GM18526 (cell line): ENCODE data around the gene C10orf88.
A peak's percentile ranks its signal among the peaks of the same experiment; 100 is the strongest.

Source experiments
- POLR2A ChIP-seq: IDR thresholded peaks from 3 replicates; pipeline ENCODE4 v1.6.1; 2011; ENCODE audit not compliant: insufficient read length; ENCODE audit errors: extremely low read depth

C10orf88 gene

GRCh38 chr10:122980209-122981065, 26.4 kb upstream of the C10orf88 start, which contains the start of gene PSTK:
Gene PSTK, plus strand, starts transcription at chr10:122980401. Its CDS starts 79 bp downstream, at chr10:122980480.
- TF ChIP-seq POLR2A, result peak; percentile 65

GRCh38 chr10:122974543-122975064, 20.6 kb upstream of the C10orf88 start:
- no peak for TF ChIP-seq POLR2A

GRCh38 chr10:122974023-122974422, 20.0 kb upstream of the C10orf88 start:
- no peak for TF ChIP-seq POLR2A

- TF ChIP-seq POLR2A, result no peak
Observed at GRCh38 chr10:122968698-122969097, 14.7 kb upstream of the C10orf88 start.

GRCh38 chr10:122966879-122967278, 12.9 kb upstream of the C10orf88 start:
- no peak for TF ChIP-seq POLR2A

- TF ChIP-seq POLR2A, result no peak
Observed at GRCh38 chr10:122962405-122962804, 8.4 kb upstream of the C10orf88 start.

- no peak for TF ChIP-seq POLR2A
Observed at GRCh38 chr10:122957474-122957873, 3.4 kb upstream of the C10orf88 start.

- no peak for TF ChIP-seq POLR2A
Observed at GRCh38 chr10:122955892-122956291, 1.9 kb upstream of the C10orf88 start.

- no peak for TF ChIP-seq POLR2A
Observed at GRCh38 chr10:122954731-122955050, 664 bp upstream of the C10orf88 start.

- no peak for TF ChIP-seq POLR2A
Observed at GRCh38 chr10:122949296-122949695, 4.7 kb downstream of the C10orf88 start.

- no peak for TF ChIP-seq POLR2A
Observed at GRCh38 chr10:122939856-122940543, 14.0 kb downstream of the C10orf88 start.

- TF ChIP-seq POLR2A, result no peak
Observed at GRCh38 chr10:122939133-122939855, 14.7 kb downstream of the C10orf88 start.

GRCh38 chr10:122931088-122931906, 22.7 kb downstream of the C10orf88 start:
- TF ChIP-seq POLR2A, result no peak

GRCh38 chr10:122930140-122930539, 23.9 kb downstream of the C10orf88 start:
- TF ChIP-seq POLR2A, result no peak

- TF ChIP-seq POLR2A, result no peak
Observed at GRCh38 chr10:122915700-122916099, 38.3 kb downstream of the C10orf88 start.

GRCh38 chr10:122911889-122912484, 42.0 kb downstream of the C10orf88 start:
- TF ChIP-seq POLR2A, result no peak
